GM12872 (cell line): ENCODE measurements around the gene GPA33.

Experiments
- CTCF ChIP-seq: IDR thresholded peaks from 3 replicates; pipeline ENCODE4 v1.5.1; 2011; ENCODE audit warnings: low read depth, mild to moderate bottlenecking, low read length, moderate library complexity; ENCODE audit not compliant: insufficient read depth

The GPA33 gene, protein sequence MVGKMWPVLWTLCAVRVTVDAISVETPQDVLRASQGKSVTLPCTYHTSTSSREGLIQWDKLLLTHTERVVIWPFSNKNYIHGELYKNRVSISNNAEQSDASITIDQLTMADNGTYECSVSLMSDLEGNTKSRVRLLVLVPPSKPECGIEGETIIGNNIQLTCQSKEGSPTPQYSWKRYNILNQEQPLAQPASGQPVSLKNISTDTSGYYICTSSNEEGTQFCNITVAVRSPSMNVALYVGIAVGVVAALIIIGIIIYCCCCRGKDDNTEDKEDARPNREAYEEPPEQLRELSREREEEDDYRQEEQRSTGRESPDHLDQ

GRCh38 chr1:167090314-167090942 is at the start of gene GPA33:
Gene GPA33 (minus strand): TSS chr1:167090377. CDS start chr1:167090287, 90 bp downstream.
- TF ChIP-seq CTCF: no peak

- no peak for TF ChIP-seq CTCF
These were observed 48.5 kb upstream of the GPA33 start for GRCh38 chr1:167138703-167139102.

DNA sequence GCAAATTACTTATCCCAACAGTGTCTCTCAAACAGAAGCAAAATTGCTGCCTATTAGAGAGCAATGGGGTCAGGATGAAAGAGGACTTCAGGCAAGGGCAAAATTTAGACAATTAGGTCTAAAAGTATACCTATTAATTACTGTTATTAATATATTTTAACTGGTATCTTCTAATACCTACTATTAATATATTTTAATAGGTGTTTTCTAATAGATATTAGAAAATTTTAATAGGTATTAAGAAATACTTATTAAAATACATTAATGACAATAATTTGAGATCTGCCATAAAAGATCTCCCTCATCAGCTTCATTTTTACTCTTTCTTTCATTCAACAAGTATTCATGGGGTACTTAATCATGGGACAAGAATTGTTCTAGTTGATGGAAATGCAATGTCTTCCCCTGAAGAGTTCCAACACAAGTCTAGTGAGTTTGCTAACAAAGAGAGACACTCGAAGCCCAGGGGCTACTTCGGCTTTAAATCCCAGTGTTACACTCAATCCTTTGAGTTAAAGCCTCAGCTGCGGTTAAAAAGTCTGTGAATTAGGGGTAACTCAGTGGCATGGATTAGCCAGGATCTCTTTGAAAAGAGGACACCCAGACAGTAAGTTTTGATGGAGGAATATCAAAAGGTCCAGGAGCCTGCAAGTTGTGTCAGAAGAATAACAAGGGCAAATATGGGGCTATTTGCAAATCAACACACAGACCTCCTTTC is 47.8 kb upstream of the GPA33 start:
- TF ChIP-seq CTCF: no peak

GRCh38 chr1:167137332-167137781 is 47.2 kb upstream of the GPA33 start:
- no peak for TF ChIP-seq CTCF

DNA sequence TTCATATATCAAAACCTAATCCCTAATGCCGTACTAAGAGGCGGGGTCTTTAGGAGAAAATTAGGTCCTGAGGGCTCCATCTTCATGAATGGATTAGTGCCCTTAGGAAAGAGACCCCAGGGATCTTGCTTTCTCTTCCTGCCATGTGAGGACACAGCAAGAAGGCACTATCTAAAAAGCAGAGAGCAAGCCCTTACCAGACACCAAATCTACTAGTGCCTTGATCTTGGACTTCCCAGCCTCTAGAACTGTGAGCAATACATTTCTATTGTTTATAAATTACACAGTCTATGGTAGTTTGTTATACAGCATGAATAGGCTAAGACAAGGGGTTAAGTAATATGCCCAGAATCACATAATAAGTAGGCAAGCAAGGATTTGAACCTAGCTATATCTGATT is 46.6 kb upstream of the GPA33 start:
- no peak for TF ChIP-seq CTCF

GRCh38 chr1:167136191-167136614 is 46.0 kb upstream of the GPA33 start:
- no peak for TF ChIP-seq CTCF

- no peak for TF ChIP-seq CTCF
These were observed 45.2 kb upstream of the GPA33 start for GRCh38 chr1:167135281-167135840.
